ENCODE data around the gene WDR81. TPM values are rescaled to one million over a fixed set of nuclear protein-coding genes. Genes with fewer than 3 reads are reported as not detected.

Gene WDR81
- total and polyA plus RNA-seq, 2 donors (not counting 3 experiments of a cell fraction or from before 2014, with no cell fraction given) = 10.4 to 17.3 TPM

DNA sequence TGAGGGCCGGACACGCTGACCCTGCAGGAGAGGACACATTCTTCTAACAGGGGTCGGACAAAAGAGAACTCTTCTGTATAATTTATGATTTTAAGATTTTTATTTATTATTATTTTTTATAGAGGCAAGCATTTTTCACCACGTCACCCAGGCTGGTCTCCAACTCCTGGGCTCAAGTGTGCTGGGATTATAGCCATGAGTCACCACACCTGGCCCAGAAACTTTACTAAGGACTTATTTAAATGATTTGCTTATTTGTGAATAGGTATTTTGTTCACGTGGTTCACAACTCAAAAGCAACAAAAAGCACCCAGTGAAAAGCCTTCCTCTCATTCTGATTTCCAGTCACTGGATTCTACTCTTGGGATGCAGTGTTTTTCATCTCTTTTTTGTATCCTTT is 35.0 kb downstream of the WDR81 start:
- no TSS peak for BruUV-seq (replicated peaks)
- Histone ChIP-seq H3K4me3 (replicated peaks in 1 of 3; ENCODE audit: insufficient read depth in 1 of 3, low read depth in 1 of 3, low read length in 3 of 3) (no peak overlapping the region), H3K9me1 (replicated peaks; ENCODE audit: control insufficient read depth, extremely low read depth, insufficient read depth, low read length) (no peaks in the 10 kb centered on the region), H3K27ac (ENCODE audit: insufficient read depth, low read depth, low read length) (no peak overlapping the region), H3K9ac (replicated peaks; ENCODE audit: extremely low read depth, insufficient read depth, low read length) (no peak overlapping the region), H3K9me3 (replicated peaks; ENCODE audit: control insufficient read depth, insufficient read depth, low read length) (no peaks in the 10 kb centered on the region), H3K27me3 (ENCODE audit: control insufficient read depth in 2 of 2, insufficient read depth in 2 of 2, low read length in 2 of 2) (no peaks in the 10 kb centered on the region), H3K4me2 (ENCODE audit: insufficient read depth, low read length) (no peak overlapping the region), H3K4me1 (ENCODE audit: control insufficient read depth, extremely low read depth, insufficient read depth, low read length) (peaks cover 4% of the 10 kb centered on the region), H4K20me1 (replicated peaks; ENCODE audit: control insufficient read depth, extremely low read depth, insufficient read depth, low read length) (no peaks in the 10 kb centered on the region), H2AFZ (ENCODE audit: low read depth, low read length) (no peak overlapping the region), H3K79me2 (ENCODE audit: control insufficient read depth, insufficient read depth, low read length) (no peaks in the 10 kb centered on the region), H3K36me3 (ENCODE audit: control insufficient read depth in 2 of 2, extremely low read depth in 1 of 2, insufficient read depth in 2 of 2, low read length in 2 of 2) (no peaks in the 10 kb centered on the region)
- no peak for FAIRE-seq
- dilution Hi-C loops (cut with MboI; ENCODE audit: extremely low pct_ligation_motif_present, low sequenced_read_pairs) = no loop called here
- intact Hi-C loops (cut with micrococcal nuclease) = no loop called here
- CTCF ChIA-PET = no interaction called here
- no peak for DNase-seq (ENCODE audit: low read depth, low spot score)
- TF ChIP-seq, protein P1, sequence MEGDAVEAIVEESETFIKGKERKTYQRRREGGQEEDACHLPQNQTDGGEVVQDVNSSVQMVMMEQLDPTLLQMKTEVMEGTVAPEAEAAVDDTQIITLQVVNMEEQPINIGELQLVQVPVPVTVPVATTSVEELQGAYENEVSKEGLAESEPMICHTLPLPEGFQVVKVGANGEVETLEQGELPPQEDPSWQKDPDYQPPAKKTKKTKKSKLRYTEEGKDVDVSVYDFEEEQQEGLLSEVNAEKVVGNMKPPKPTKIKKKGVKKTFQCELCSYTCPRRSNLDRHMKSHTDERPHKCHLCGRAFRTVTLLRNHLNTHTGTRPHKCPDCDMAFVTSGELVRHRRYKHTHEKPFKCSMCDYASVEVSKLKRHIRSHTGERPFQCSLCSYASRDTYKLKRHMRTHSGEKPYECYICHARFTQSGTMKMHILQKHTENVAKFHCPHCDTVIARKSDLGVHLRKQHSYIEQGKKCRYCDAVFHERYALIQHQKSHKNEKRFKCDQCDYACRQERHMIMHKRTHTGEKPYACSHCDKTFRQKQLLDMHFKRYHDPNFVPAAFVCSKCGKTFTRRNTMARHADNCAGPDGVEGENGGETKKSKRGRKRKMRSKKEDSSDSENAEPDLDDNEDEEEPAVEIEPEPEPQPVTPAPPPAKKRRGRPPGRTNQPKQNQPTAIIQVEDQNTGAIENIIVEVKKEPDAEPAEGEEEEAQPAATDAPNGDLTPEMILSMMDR (IDR thresholded peaks at IDR 0.05; ENCODE audit: extremely low read depth in 1 of 2, insufficient read depth in 1 of 2, low read depth in 1 of 2, low read length in 2 of 2) = no peak
- TF ChIP-seq EZH2 (IDR thresholded peaks at IDR 0.05; ENCODE audit: borderline replicate concordance, low read depth, low read length, severe bottlenecking) (no peak), POLR2A (IDR thresholded peaks at IDR 0.05; ENCODE audit: low read depth, low read length) (no peak), FOS (IDR thresholded peaks at IDR 0.05; ENCODE audit: borderline replicate concordance, insufficient read depth, low read length) (no peak), MYC (IDR thresholded peaks at IDR 0.05; ENCODE audit: low read depth, low read length) (no peak), POLR2AphosphoS5 (IDR thresholded peaks at IDR 0.05; ENCODE audit: insufficient read depth, low read depth, low read length) (no peak), GATA2 (IDR thresholded peaks at IDR 0.05; ENCODE audit: insufficient read depth, insufficient read length, low read depth, low read length) (no peak), JUN (IDR thresholded peaks at IDR 0.05; ENCODE audit: borderline replicate concordance, insufficient read depth, insufficient read length, low read depth) (no peak)
- TF ChIP-seq, protein P2, sequence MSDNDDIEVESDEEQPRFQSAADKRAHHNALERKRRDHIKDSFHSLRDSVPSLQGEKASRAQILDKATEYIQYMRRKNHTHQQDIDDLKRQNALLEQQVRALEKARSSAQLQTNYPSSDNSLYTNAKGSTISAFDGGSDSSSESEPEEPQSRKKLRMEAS (IDR thresholded peaks at IDR 0.05; ENCODE audit: insufficient read depth, insufficient read length) = no peak
- POLR2A ChIA-PET = no interaction called here

Data from endothelial cell of umbilical vein (primary cell).